DOHH2 (cell line): ENCODE results near the gene SYNPO2.

ENCODE experiments used
- H3F3A ChIP-seq: fragments of 200-600 bp; sonication (generic), shearing (Covaris generic); 2 replicates; pipeline ENCODE4 v1.6.0; 2016; ENCODE audit warnings: antibody characterized with exemption, mild to moderate bottlenecking; ENCODE audit not compliant: control insufficient read depth, insufficient read depth
- H3K27ac ChIP-seq: fragments of 200-600 bp; sonication (generic); 2 replicates; pipeline ENCODE4 v1.5.1; 2014; ENCODE audit warnings: low read depth, mild to moderate bottlenecking, low read length, moderate library complexity
- H3K27me3 ChIP-seq: fragments of 200-600 bp; sonication (generic); 2 replicates; pipeline ENCODE4 v1.6.1; 2014; ENCODE audit warnings: mild to moderate bottlenecking, low read length, mixed read lengths; ENCODE audit not compliant: control insufficient read depth
- H3K36me3 ChIP-seq: fragments of 200-600 bp; sonication (generic); 2 replicates; pipeline ENCODE4 v1.6.1; 2014; ENCODE audit warnings: mild to moderate bottlenecking, low read length, moderate library complexity, mixed read lengths; ENCODE audit not compliant: control insufficient read depth
- H3K4me1 ChIP-seq: fragments of 200-600 bp; sonication (generic); 2 replicates; pipeline ENCODE4 v1.6.1; 2014; ENCODE audit warnings: mild to moderate bottlenecking, low read length, mixed read lengths; ENCODE audit not compliant: control insufficient read depth
- H3K4me2 ChIP-seq: fragments of 200-600 bp; sonication (generic); 2 replicates; pipeline ENCODE4 v1.6.0; 2014; ENCODE audit warnings: mild to moderate bottlenecking, low read length, moderate library complexity
- H3K4me3 ChIP-seq: fragments of 200-600 bp; sonication (generic); 2 replicates; pipeline ENCODE4 v1.5.1; 2014; ENCODE audit warnings: mild to moderate bottlenecking, low read length, mixed read lengths
- H3K79me2 ChIP-seq: fragments of 200-600 bp; sonication (generic); 2 replicates; pipeline ENCODE4 v1.6.1; 2014; ENCODE audit warnings: mild to moderate bottlenecking, low read length, mixed read lengths; ENCODE audit not compliant: control insufficient read depth
- H3K9me2 ChIP-seq: fragments of 200-600 bp; sonication (generic); replicated peaks from 2 replicates; pipeline ENCODE4 v1.6.1; 2014; ENCODE audit warnings: mild to moderate bottlenecking, low read length, mixed read lengths; ENCODE audit not compliant: control insufficient read depth
- H3K9me3 ChIP-seq: fragments of 200-600 bp; sonication (generic); 2 replicates; pipeline ENCODE4 v1.6.1; 2014; ENCODE audit warnings: antibody characterized with exemption, low read length, mixed read lengths; ENCODE audit not compliant: control insufficient read depth, insufficient read depth
- H4K20me1 ChIP-seq: fragments of 200-600 bp; sonication (generic); 2 replicates; pipeline ENCODE4 v1.6.0; 2014; ENCODE audit warnings: low read depth, mild to moderate bottlenecking, antibody characterized with exemption, low read length, moderate library complexity; ENCODE audit not compliant: control insufficient read depth, insufficient read depth
- CTCF ChIP-seq: fragments of 200-600 bp; sonication (generic); IDR thresholded peaks from one replicate; pipeline ENCODE4 v1.5.1; 2014; ENCODE audit warnings: antibody characterized with exemption, mild to moderate bottlenecking, low read depth, low read length; ENCODE audit not compliant: poor library complexity, severe bottlenecking
- EZH2phosphoT487 ChIP-seq: fragments of 200-600 bp; sonication (generic); IDR thresholded peaks from 2 replicates; pipeline ENCODE4 v1.6.1; 2017; ENCODE audit warnings: borderline replicate concordance, mild to moderate bottlenecking, antibody characterized with exemption, low read length, moderate library complexity, mixed read lengths

SYNPO2 gene

DNA sequence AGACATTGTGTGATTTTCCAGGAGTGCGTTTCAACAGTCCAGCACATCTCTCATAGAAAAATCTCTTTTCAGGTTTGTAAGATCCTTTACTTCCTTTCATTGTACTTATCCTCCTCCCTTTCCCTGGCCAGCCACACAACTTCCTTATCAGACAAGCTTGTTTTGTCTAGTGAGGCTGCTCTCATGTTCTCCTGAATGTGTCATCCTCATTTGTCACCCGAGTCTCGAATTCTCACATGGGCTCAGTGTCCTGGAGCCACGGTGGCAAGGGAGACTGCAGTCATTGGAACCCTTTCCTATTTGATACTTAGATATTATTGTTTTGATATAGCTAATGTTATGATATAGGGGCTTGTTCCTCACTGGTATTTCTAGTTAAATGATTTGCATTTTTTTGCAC is 16.9 kb downstream of the SYNPO2 start:
- Histone ChIP-seq H3K36me3 (no peaks in the 10 kb centered on the region), H3K4me1 (no peaks in the 10 kb centered on the region), H3K27ac (no peak overlapping the region), H3F3A (no peaks in the 10 kb centered on the region), H3K4me2 (no peak overlapping the region), H4K20me1 (no peaks in the 10 kb centered on the region), H3K27me3 (peaks cover 11% of the 10 kb centered on the region), H3K4me3 (no peak overlapping the region), H3K9me3 (no peaks in the 10 kb centered on the region), H3K79me2 (no peaks in the 10 kb centered on the region), H3K9me2 (no peaks in the 10 kb centered on the region)
- TF ChIP-seq EZH2phosphoT487 (no peak), CTCF (no peak)

GRCh38 chr4:118909173-118909956 is 20.7 kb downstream of the SYNPO2 start:
- no peaks in the 10 kb centered on the region for H3K4me1 ChIP-seq
- no peaks in the 10 kb centered on the region for H3K79me2 ChIP-seq
- H3K27ac ChIP-seq: no peak overlapping the region
- no peaks in the 10 kb centered on the region for H3K9me3 ChIP-seq
- TF ChIP-seq EZH2phosphoT487 (no peak), CTCF (no peak)
- no peaks in the 10 kb centered on the region for H4K20me1 ChIP-seq
- no peaks in the 10 kb centered on the region for H3K36me3 ChIP-seq
- no peak overlapping the region for H3K4me3 ChIP-seq
- no peaks in the 10 kb centered on the region for H3K9me2 ChIP-seq
- peaks cover 16% of the 10 kb centered on the region for H3K27me3 ChIP-seq
- no peak overlapping the region for H3K4me2 ChIP-seq
- no peaks in the 10 kb centered on the region for H3F3A ChIP-seq

GRCh38 chr4:118910221-118910620 is 21.6 kb downstream of the SYNPO2 start:
- no peak overlapping the region for H3K4me3 ChIP-seq
- no peaks in the 10 kb centered on the region for H3K36me3 ChIP-seq
- no peaks in the 10 kb centered on the region for H4K20me1 ChIP-seq
- H3K27me3 ChIP-seq: peaks cover 14% of the 10 kb centered on the region
- H3K79me2 ChIP-seq: no peaks in the 10 kb centered on the region
- no peaks in the 10 kb centered on the region for H3K9me3 ChIP-seq
- H3K4me2 ChIP-seq: no peak overlapping the region
- no peaks in the 10 kb centered on the region for H3K9me2 ChIP-seq
- no peak overlapping the region for H3K27ac ChIP-seq
- no peaks in the 10 kb centered on the region for H3K4me1 ChIP-seq
- H3F3A ChIP-seq: no peaks in the 10 kb centered on the region
- TF ChIP-seq CTCF: no peak
- no peak for TF ChIP-seq EZH2phosphoT487
